ENCODE results near the gene SMARCD2.
"Not testable (repeated sequence)": the region's sequence is repeated elsewhere in the genome, so short reads cannot be mapped to it uniquely, and the experiment has no call there.

SMARCD2 gene

DNA sequence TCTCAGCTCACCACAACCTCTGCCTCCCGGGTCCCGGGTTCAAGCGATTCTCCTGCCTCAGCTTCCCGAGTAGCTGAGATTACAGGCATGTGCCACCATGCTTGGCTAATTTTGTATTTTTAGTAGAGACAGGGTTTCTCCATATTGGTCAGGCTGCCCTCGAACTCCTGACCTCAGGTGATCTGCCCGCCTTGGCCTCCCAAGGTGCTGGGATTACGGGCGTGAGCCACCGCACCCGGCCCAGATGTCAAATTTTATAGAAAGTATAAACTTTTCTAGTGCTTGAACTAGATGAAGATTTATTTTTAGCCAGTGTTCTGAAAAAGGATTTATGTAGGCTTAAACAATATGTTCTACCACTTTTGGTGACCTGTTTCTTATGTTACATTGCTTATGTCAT lies 46.1 kb downstream of the SMARCD2 start:
- DNase-seq, result not testable (repeated sequence)

GRCh38 chr17:63792055-63792729 lies 50.3 kb downstream of the SMARCD2 start:
- no peak for DNase-seq

DNA sequence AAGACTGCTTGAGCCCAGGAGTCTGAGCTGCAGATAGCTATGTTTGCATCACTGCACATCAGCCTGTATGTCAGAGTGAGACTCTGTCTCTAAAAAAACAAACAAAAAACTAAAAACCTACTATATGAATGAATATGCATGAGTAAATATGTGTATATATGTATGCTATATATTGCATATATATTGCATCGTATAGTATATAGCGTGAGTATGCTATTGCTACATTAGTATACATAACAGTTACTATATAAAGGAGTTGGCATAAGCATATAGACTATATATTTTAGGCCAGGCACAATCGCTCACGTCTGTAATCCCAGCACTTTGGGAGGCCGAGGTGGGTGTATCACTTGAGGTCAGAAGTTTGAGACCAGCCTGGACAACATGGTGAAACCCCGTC lies 52.4 kb downstream of the SMARCD2 start:
- DNase-seq, result no peak

- no peak for DNase-seq
Observed at GRCh38 chr17:63786971-63787711, 55.3 kb downstream of the SMARCD2 start.

- DNase-seq, result no peak
Observed at GRCh38 chr17:63786117-63786516, 56.4 kb downstream of the SMARCD2 start.

- DNase-seq, result no peak
Observed at GRCh38 chr17:63785556-63785955, 56.9 kb downstream of the SMARCD2 start.

DNA sequence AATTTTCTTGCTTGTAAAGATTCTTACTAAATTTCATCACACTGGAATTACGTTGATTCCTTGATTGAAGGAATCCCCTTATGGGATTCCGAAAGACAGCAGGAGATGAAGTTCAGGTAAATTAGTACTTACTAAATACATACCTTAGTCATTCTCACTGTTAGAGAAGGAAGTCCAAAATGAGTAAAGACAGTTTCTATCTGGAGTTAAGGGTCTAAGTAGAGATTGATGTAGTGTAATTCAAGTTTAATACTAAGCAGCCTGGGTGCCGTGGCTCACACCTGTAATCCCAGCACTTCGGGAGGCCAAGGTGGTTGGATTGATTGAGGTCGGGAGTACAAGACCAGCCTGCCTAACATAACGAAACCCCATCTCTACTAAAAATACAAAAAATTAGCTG lies 59.0 kb downstream of the SMARCD2 start:
- no peak for DNase-seq
